ENCODE data around the gene ADGRB3. TPM values are rescaled to one million over a fixed set of nuclear protein-coding genes. Genes with fewer than 3 reads are reported as not detected.

ADGRB3 gene
- polyA plus RNA-seq, 1 experiment: 0.12 TPM

GRCh38 chr6:69122407-69122773, 487.3 kb downstream of the ADGRB3 start:
- POLR2A ChIA-PET: no interaction called here
- H3K27me3 ChIP-seq (ENCODE audit: control insufficient read depth, insufficient read depth, low read length): no peaks in the 10 kb centered on the region
- CTCF ChIA-PET: no interaction called here
- H3K4me3 ChIP-seq (ENCODE audit: low read depth, low read length): no peak overlapping the region
- H3K36me3 ChIP-seq (ENCODE audit: control insufficient read depth, insufficient read depth, low read length): no peaks in the 10 kb centered on the region
- TF ChIP-seq CTCF (IDR thresholded peaks at IDR 0.05; ENCODE audit: insufficient read depth, low read depth, low read length): no peak
- no peak for DNase-seq (ENCODE audit: low read depth)

GRCh38 chr6:69128411-69128810, 493.3 kb downstream of the ADGRB3 start:
- ChIA-PET CTCF (no interaction called here), POLR2A (no interaction called here)
- no peak overlapping the region for H3K4me3 ChIP-seq (ENCODE audit: low read depth, low read length)
- no peaks in the 10 kb centered on the region for H3K36me3 ChIP-seq (ENCODE audit: control insufficient read depth, insufficient read depth, low read length)
- DNase-seq (ENCODE audit: low read depth): no peak
- no peak for TF ChIP-seq CTCF (IDR thresholded peaks at IDR 0.05; ENCODE audit: insufficient read depth, low read depth, low read length)
- H3K27me3 ChIP-seq (ENCODE audit: control insufficient read depth, insufficient read depth, low read length): no peaks in the 10 kb centered on the region

GRCh38 chr6:69129046-69129445, 494.0 kb downstream of the ADGRB3 start:
- TF ChIP-seq CTCF (IDR thresholded peaks at IDR 0.05; ENCODE audit: insufficient read depth, low read depth, low read length): no peak
- H3K4me3 ChIP-seq (ENCODE audit: low read depth, low read length): no peak overlapping the region
- DNase-seq (ENCODE audit: low read depth): no peak
- CTCF ChIA-PET: no interaction called here
- H3K27me3 ChIP-seq (ENCODE audit: control insufficient read depth, insufficient read depth, low read length): no peaks in the 10 kb centered on the region
- POLR2A ChIA-PET: no interaction called here
- no peaks in the 10 kb centered on the region for H3K36me3 ChIP-seq (ENCODE audit: control insufficient read depth, insufficient read depth, low read length)

- POLR2A ChIA-PET: no interaction called here
- Histone ChIP-seq H3K27me3 (ENCODE audit: control insufficient read depth, insufficient read depth, low read length) (no peaks in the 10 kb centered on the region), H3K36me3 (ENCODE audit: control insufficient read depth, insufficient read depth, low read length) (no peaks in the 10 kb centered on the region), H3K4me3 (ENCODE audit: low read depth, low read length) (no peak overlapping the region)
- no peak for DNase-seq (ENCODE audit: low read depth)
- CTCF ChIA-PET: no interaction called here
- TF ChIP-seq CTCF (IDR thresholded peaks at IDR 0.05; ENCODE audit: insufficient read depth, low read depth, low read length): no peak
These were observed 500.8 kb downstream of the ADGRB3 start for GRCh38 chr6:69135927-69136326.

- CTCF ChIA-PET: no interaction called here
These were observed 503.1 kb downstream of the ADGRB3 start for GRCh38 chr6:69138148-69138547.

More at GRCh38 chr6:69138148-69138547, 503.1 kb downstream of the ADGRB3 start:
- TF ChIP-seq CTCF (IDR thresholded peaks at IDR 0.05; ENCODE audit: insufficient read depth, low read depth, low read length): no peak
- Histone ChIP-seq H3K4me3 (ENCODE audit: low read depth, low read length) (no peak overlapping the region), H3K36me3 (ENCODE audit: control insufficient read depth, insufficient read depth, low read length) (no peaks in the 10 kb centered on the region), H3K27me3 (ENCODE audit: control insufficient read depth, insufficient read depth, low read length) (no peaks in the 10 kb centered on the region)
- POLR2A ChIA-PET: no interaction called here
- no peak for DNase-seq (ENCODE audit: low read depth)
